ENCODE measurements around the gene TCF21.

DNA sequence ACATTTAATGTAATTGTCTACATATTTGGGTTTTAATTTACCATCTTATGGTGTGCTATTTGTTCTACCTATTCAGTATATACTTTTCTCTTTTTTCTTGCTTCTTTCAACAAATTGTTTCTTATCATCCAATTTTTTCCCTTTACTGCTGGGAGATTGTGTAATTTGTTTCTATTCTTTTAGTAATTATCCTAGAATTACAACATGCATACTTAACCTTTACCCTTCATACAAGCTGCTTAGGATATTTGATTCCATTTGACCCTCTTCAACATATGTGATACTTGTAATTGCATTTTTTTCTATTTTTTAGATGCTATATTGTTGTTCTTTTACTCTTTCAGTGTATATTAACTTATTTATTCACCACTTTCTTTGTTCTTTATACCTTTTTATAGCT is 49.0 kb downstream of the TCF21 start:
- TF ChIP-seq, protein P1, sequence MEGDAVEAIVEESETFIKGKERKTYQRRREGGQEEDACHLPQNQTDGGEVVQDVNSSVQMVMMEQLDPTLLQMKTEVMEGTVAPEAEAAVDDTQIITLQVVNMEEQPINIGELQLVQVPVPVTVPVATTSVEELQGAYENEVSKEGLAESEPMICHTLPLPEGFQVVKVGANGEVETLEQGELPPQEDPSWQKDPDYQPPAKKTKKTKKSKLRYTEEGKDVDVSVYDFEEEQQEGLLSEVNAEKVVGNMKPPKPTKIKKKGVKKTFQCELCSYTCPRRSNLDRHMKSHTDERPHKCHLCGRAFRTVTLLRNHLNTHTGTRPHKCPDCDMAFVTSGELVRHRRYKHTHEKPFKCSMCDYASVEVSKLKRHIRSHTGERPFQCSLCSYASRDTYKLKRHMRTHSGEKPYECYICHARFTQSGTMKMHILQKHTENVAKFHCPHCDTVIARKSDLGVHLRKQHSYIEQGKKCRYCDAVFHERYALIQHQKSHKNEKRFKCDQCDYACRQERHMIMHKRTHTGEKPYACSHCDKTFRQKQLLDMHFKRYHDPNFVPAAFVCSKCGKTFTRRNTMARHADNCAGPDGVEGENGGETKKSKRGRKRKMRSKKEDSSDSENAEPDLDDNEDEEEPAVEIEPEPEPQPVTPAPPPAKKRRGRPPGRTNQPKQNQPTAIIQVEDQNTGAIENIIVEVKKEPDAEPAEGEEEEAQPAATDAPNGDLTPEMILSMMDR (conservative IDR thresholded peaks at IDR 0.05; ENCODE audit: low read depth in 2 of 2), result no peak
- TF ChIP-seq, protein P2, sequence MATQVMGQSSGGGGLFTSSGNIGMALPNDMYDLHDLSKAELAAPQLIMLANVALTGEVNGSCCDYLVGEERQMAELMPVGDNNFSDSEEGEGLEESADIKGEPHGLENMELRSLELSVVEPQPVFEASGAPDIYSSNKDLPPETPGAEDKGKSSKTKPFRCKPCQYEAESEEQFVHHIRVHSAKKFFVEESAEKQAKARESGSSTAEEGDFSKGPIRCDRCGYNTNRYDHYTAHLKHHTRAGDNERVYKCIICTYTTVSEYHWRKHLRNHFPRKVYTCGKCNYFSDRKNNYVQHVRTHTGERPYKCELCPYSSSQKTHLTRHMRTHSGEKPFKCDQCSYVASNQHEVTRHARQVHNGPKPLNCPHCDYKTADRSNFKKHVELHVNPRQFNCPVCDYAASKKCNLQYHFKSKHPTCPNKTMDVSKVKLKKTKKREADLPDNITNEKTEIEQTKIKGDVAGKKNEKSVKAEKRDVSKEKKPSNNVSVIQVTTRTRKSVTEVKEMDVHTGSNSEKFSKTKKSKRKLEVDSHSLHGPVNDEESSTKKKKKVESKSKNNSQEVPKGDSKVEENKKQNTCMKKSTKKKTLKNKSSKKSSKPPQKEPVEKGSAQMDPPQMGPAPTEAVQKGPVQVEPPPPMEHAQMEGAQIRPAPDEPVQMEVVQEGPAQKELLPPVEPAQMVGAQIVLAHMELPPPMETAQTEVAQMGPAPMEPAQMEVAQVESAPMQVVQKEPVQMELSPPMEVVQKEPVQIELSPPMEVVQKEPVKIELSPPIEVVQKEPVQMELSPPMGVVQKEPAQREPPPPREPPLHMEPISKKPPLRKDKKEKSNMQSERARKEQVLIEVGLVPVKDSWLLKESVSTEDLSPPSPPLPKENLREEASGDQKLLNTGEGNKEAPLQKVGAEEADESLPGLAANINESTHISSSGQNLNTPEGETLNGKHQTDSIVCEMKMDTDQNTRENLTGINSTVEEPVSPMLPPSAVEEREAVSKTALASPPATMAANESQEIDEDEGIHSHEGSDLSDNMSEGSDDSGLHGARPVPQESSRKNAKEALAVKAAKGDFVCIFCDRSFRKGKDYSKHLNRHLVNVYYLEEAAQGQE (IDR thresholded peaks at IDR 0.05; ENCODE audit: unreplicated experiment), result no peak
- no peak for TF ChIP-seq ZNF331 (CRISPR knock-in tag; IDR thresholded peaks at IDR 0.05; ENCODE audit: low read depth)

Data from GM23338 (cell line).